Measurements from ENCODE around the gene NUCKS1. TPM values are rescaled to one million over a fixed set of nuclear protein-coding genes. Genes with fewer than 3 reads are reported as not detected.

Gene NUCKS1
- total RNA-seq, 1 experiment from 2014 or later, result 427 TPM

DNA sequence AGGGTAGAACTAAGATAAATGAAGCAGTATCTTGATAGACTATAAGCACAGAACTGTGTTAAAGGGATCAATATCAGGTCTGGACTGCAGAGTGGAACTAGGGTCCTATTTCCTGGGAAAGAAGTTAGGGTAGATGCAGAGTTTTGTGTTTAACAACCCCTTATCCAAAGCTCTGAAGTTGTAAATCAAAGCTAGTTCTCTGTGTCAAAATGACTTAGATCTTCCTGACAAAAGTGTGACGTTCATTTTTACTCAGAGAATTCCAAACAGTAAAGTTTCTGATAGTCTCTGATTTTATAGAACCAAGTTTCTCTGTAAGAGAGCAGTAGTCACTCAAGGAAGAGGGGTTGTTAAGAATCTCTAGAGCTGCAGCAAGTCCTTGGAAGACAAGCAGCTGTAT lies 8.3 kb downstream of the NUCKS1 start:
- Histone ChIP-seq H2BK15ac (ENCODE audit: low read depth, low read length) (no peak overlapping the region), H2AFZ (ENCODE audit: low read length) (no peak overlapping the region), H3K56ac (ENCODE audit: insufficient read length, low read depth, low read length) (no peak overlapping the region), H3K18ac (ENCODE audit: insufficient read length, low read depth, low read length) (no peak overlapping the region), H4K20me1 (ENCODE audit: control insufficient read depth, insufficient read depth, insufficient read length) (no peaks in the 10 kb centered on the region), H4K5ac (ENCODE audit: insufficient read length, low read depth, low read length) (no peak overlapping the region), H3K4me1 (ENCODE audit: insufficient read depth, low read length) (peaks cover 4% of the 10 kb centered on the region; the same call in 1 of the 2 replicates), H2AK5ac (ENCODE audit: insufficient read length, low read length) (no peak overlapping the region), H3K23me2 (ENCODE audit: insufficient read length, low read depth, low read length, poor library complexity, severe bottlenecking) (no peaks in the 10 kb centered on the region), H3K4ac (ENCODE audit: low read depth, low read length) (no peak overlapping the region), H3K4me2 (ENCODE audit: insufficient read depth, insufficient read length, low read length) (no peak overlapping the region), H4K8ac (replicated peaks; ENCODE audit: insufficient read length, low read depth, low read length) (no peak overlapping the region), H4K91ac (ENCODE audit: insufficient read length, low read depth, low read length) (no peak overlapping the region), H2BK5ac (ENCODE audit: insufficient read length, low read length) (no peak overlapping the region), H3K9ac (ENCODE audit: extremely low read depth, insufficient read length, low read length) (no peak overlapping the region), H2BK12ac (ENCODE audit: insufficient read length, low read depth, low read length) (no peak overlapping the region), H3K9me3 (ENCODE audit: control insufficient read depth, low read depth, low read length) (no peaks in the 10 kb centered on the region), H3K27me3 (ENCODE audit: insufficient read depth, low read length) (no peaks in the 10 kb centered on the region), H3K23ac (ENCODE audit: insufficient read length, low read depth, low read length) (no peak overlapping the region), H2BK20ac (ENCODE audit: low read depth, low read length, poor library complexity, severe bottlenecking) (no peak overlapping the region), H3K14ac (ENCODE audit: insufficient read depth, low read length) (no peak overlapping the region), H3K27ac (ENCODE audit: insufficient read length, low read depth, low read length) (no peak overlapping the region), H3K79me1 (ENCODE audit: insufficient read depth, low read depth, low read length, poor library complexity, severe bottlenecking) (peaks cover 8% of the 10 kb centered on the region), H3T11ph (ENCODE audit: low read length) (no peak overlapping the region), H3K79me2 (ENCODE audit: insufficient read depth, low read length) (peaks cover 66% of the 10 kb centered on the region), H2BK120ac (ENCODE audit: low read depth, low read length, poor library complexity, severe bottlenecking) (no peak overlapping the region)
- peaks cover 8 to 24% (median 18%) of the 10 kb centered on the region in 3 experiments; a peak in 6 of 7 replicates for H3K36me3 Mint-ChIP-seq (ENCODE audit: insufficient read depth in 1 of 3, low read depth in 3 of 3)
- H3K9me3 Mint-ChIP-seq, result no peaks in the 10 kb centered on the region
- no peak for DNase-seq
- WGBS (ENCODE audit: extremely low coverage, insufficient read length, low lambda C conversion rate), result no CpG with 5 or more reads among the region's 1 CpG
- TF ChIP-seq, protein P1, sequence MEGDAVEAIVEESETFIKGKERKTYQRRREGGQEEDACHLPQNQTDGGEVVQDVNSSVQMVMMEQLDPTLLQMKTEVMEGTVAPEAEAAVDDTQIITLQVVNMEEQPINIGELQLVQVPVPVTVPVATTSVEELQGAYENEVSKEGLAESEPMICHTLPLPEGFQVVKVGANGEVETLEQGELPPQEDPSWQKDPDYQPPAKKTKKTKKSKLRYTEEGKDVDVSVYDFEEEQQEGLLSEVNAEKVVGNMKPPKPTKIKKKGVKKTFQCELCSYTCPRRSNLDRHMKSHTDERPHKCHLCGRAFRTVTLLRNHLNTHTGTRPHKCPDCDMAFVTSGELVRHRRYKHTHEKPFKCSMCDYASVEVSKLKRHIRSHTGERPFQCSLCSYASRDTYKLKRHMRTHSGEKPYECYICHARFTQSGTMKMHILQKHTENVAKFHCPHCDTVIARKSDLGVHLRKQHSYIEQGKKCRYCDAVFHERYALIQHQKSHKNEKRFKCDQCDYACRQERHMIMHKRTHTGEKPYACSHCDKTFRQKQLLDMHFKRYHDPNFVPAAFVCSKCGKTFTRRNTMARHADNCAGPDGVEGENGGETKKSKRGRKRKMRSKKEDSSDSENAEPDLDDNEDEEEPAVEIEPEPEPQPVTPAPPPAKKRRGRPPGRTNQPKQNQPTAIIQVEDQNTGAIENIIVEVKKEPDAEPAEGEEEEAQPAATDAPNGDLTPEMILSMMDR (conservative IDR thresholded peaks at IDR 0.05), result no peak
- no peak overlapping the region for H3K4me3 Mint-ChIP-seq
- no peaks in the 10 kb centered on the region for H3K27me3 Mint-ChIP-seq (ENCODE audit: low read depth)
- H3K27ac Mint-ChIP-seq, result peak overlapping the region in 2 of 3 experiments; percentile 25 to 82; a peak in 2 of 7 replicates
- peaks cover 42 to 43% of the 10 kb centered on the region in 2 experiments for H3K4me1 Mint-ChIP-seq

All from H9 (cell line).